A673 (cell line): ENCODE measurements around the gene SLC25A26.

Experiments used
- EZH2 ChIP-seq: fragments of 200-600 bp; sonication (generic); IDR thresholded peaks from 2 replicates; pipeline ENCODE4 v1.6.1; 2017; ENCODE audit warnings: borderline replicate concordance, low read depth, mild to moderate bottlenecking, mixed read lengths, antibody characterized with exemption, low read length; ENCODE audit not compliant: poor library complexity, severe bottlenecking
- TF ChIP-seq, protein P1 (sequence below): fragments of 300-800, 200-600 bp; sonication (generic); conservative IDR thresholded peaks from 2 replicates; pipeline ENCODE4 v1.5.1; 2017; ENCODE audit warnings: low read depth, mild to moderate bottlenecking, antibody characterized with exemption, low read length, moderate library complexity, mixed read lengths

GRCh38 chr3:66215106-66215505 lies 5.7 kb upstream of the SLC25A26 start:
- no peak for TF ChIP-seq EZH2
- TF ChIP-seq, protein P1, sequence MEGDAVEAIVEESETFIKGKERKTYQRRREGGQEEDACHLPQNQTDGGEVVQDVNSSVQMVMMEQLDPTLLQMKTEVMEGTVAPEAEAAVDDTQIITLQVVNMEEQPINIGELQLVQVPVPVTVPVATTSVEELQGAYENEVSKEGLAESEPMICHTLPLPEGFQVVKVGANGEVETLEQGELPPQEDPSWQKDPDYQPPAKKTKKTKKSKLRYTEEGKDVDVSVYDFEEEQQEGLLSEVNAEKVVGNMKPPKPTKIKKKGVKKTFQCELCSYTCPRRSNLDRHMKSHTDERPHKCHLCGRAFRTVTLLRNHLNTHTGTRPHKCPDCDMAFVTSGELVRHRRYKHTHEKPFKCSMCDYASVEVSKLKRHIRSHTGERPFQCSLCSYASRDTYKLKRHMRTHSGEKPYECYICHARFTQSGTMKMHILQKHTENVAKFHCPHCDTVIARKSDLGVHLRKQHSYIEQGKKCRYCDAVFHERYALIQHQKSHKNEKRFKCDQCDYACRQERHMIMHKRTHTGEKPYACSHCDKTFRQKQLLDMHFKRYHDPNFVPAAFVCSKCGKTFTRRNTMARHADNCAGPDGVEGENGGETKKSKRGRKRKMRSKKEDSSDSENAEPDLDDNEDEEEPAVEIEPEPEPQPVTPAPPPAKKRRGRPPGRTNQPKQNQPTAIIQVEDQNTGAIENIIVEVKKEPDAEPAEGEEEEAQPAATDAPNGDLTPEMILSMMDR: no peak
